HepG2 (cell line): ENCODE data around the gene ZNF394. TPM values are rescaled to one million over a fixed set of nuclear protein-coding genes. Genes with fewer than 3 reads are reported as not detected.

ENCODE experiments used
- ATAC-seq: fragments of 200-7000 bp; cut with Tn5 transposase; 3 replicates; pipeline ENCODE4 v1.9.1; 2020; ENCODE audit warnings: mild to moderate bottlenecking, moderate library complexity
- BruUV-seq: library from RNA; stranded (reverse); fragments of 400-500 nt; replicated peaks from 2 replicates; lab custom pipeline; 2021; lab: Mats Ljungman, UMichigan
- CTCF ChIA-PET: fragments of 300-600 bp; formaldehyde crosslinking; extraction: SDS; loops from one replicate; lab custom pipeline; 2021; ENCODE audit warnings: low total read pairs, inconsistent platforms, low intra/inter-chr PET ratio; lab: Yijun Ruan, JAX
- POLR2A ChIA-PET: fragments of 350-600 bp; sonication (Branson Sonifier 250); formaldehyde crosslinking; loops from one replicate; lab custom pipeline; 2020; ENCODE audit warnings: antibody characterized with exemption, inconsistent platforms; lab: Yijun Ruan, JAX
- DNase-seq: peaks from one replicate; pipeline ENCODE4 v3.0.0-alpha.2; 2015; ENCODE audit warnings: low spot score
- FAIRE-seq: peaks from 3 replicates; lab custom pipeline; 2011; peaks lifted over from hg19 to GRCh38; lab: Jason Lieb, UNC
- H2AFZ ChIP-seq: one replicate; pipeline ENCODE4 v1.6.1; 2011; ENCODE audit warnings: low read length, inconsistent platforms
- H3K27ac ChIP-seq: fragments of 300-600 bp; 3 replicates; pipeline ENCODE4 v1.8.0; 2011; ENCODE audit warnings: mixed run types, mild to moderate bottlenecking, mixed read lengths, low read length, inconsistent platforms; ENCODE audit not compliant: insufficient read depth; ENCODE audit errors: extremely low read length
- H3K27me3 ChIP-seq, 2 experiments: fragments of 200-600 bp in 1 of 2; 2 replicates in 1 of 2; 3 replicates in 1 of 2; pipeline versions ENCODE4 v1.6.0 to v1.8.0; 2011; ENCODE audit warnings: low read length in 2 of 2, mild to moderate bottlenecking in 2 of 2, moderate library complexity in 2 of 2, inconsistent platforms in 1 of 2; ENCODE audit not compliant: insufficient read depth in 2 of 2, control insufficient read depth in 1 of 2
- H3K36me3 ChIP-seq, 2 experiments: fragments of 200-600 bp in 1 of 2; replicated peaks in 1 of 2; 2 replicates in 1 of 2; 3 replicates in 1 of 2; pipeline versions ENCODE4 v1.5.1 to v1.8.0; 2011; ENCODE audit warnings: low read length in 2 of 2, inconsistent platforms in 1 of 2; ENCODE audit not compliant: insufficient read depth in 2 of 2, control insufficient read depth in 1 of 2
- H3K4me1 ChIP-seq: 2 replicates; pipeline ENCODE4 v1.5.1; 2012; ENCODE audit warnings: low read length, inconsistent platforms; ENCODE audit not compliant: insufficient read depth
- H3K4me2 ChIP-seq: 2 replicates; pipeline ENCODE4 v1.6.0; 2011; ENCODE audit warnings: low read depth, low read length, inconsistent platforms
- H3K4me3 ChIP-seq, 3 experiments: fragments of 200-600 bp in 1 of 3; sonication (generic), shearing (Covaris generic) in 1 of 3; replicated peaks in 1 of 3; 2 replicates each; pipeline ENCODE4 v1.5.1; 2011 to 2016; ENCODE audit warnings: low read length in 3 of 3, inconsistent platforms in 2 of 3, low read depth in 2 of 3, mild to moderate bottlenecking in 2 of 3, control low read depth in 1 of 3, mixed read lengths in 1 of 3; ENCODE audit not compliant: insufficient read depth in 1 of 3
- H3K79me2 ChIP-seq: one replicate; pipeline ENCODE4 v1.6.1; 2011; ENCODE audit warnings: low read length, inconsistent platforms; ENCODE audit not compliant: insufficient read depth
- H3K9ac ChIP-seq: 2 replicates; pipeline ENCODE4 v1.6.0; 2011; ENCODE audit warnings: mild to moderate bottlenecking, low read depth, low read length, inconsistent platforms; ENCODE audit not compliant: insufficient read depth
- H3K9me3 ChIP-seq: 2 replicates; pipeline ENCODE4 v1.5.1; 2012; ENCODE audit warnings: mild to moderate bottlenecking, low read length
- H4K20me1 ChIP-seq: 2 replicates; pipeline ENCODE4 v1.6.0; 2011; ENCODE audit warnings: inconsistent platforms, mild to moderate bottlenecking, low read length, moderate library complexity; ENCODE audit not compliant: insufficient read depth
- DNMT1 ChIP-seq: sonication (generic); formaldehyde crosslinking; IDR thresholded peaks from 2 replicates; pipeline ENCODE4 v1.5.1; 2020; ENCODE audit warnings: mild to moderate bottlenecking, missing genetic modification reagents
- EZH2 ChIP-seq: conservative IDR thresholded peaks from 2 replicates; pipeline ENCODE4 v1.6.1; 2012; ENCODE audit warnings: mild to moderate bottlenecking, low read depth, low read length, moderate library complexity
- GATAD2A ChIP-seq: IDR thresholded peaks from 2 replicates; pipeline ENCODE4 v1.6.1; 2016
- ISL2 ChIP-seq: sonication (generic); formaldehyde crosslinking; IDR thresholded peaks from 2 replicates; pipeline ENCODE4 v1.5.0; 2020; ENCODE audit warnings: missing genetic modification reagents
- JUND ChIP-seq: sonication (generic); formaldehyde crosslinking; IDR thresholded peaks from 2 replicates; pipeline ENCODE4 v1.8.0; 2022; ENCODE audit warnings: mild to moderate bottlenecking, missing genetic modification reagents
- KAT7 ChIP-seq: IDR thresholded peaks from 2 replicates; pipeline ENCODE4 v1.6.1; 2018; ENCODE audit warnings: borderline replicate concordance, missing compliant biosample characterization
- NCOA1 ChIP-seq: sonication (generic); formaldehyde crosslinking; IDR thresholded peaks from 2 replicates; pipeline ENCODE4 v1.9.0; 2021; ENCODE audit warnings: missing genetic modification reagents
- ZBTB3 ChIP-seq: sonication (generic); formaldehyde crosslinking; IDR thresholded peaks from 2 replicates; pipeline ENCODE4 v1.4.0; 2020; ENCODE audit warnings: low read depth, mild to moderate bottlenecking, moderate library complexity, missing genetic modification reagents, borderline replicate concordance
- ZBTB7A ChIP-seq: sonication (generic); formaldehyde crosslinking; IDR thresholded peaks from 2 replicates; pipeline ENCODE4 v1.8.0; 2022; ENCODE audit warnings: mild to moderate bottlenecking, missing genetic modification reagents
- ZNF331 ChIP-seq: sonication (generic); formaldehyde crosslinking; IDR thresholded peaks from 2 replicates; pipeline ENCODE4 v1.4.0; 2020; ENCODE audit warnings: missing genetic modification reagents
- ZNF343 ChIP-seq: sonication (generic); formaldehyde crosslinking; IDR thresholded peaks from 2 replicates; pipeline ENCODE4 v1.4.0; 2020; ENCODE audit warnings: mild to moderate bottlenecking, missing genetic modification reagents
- ZNF75D ChIP-seq: sonication (generic); formaldehyde crosslinking; IDR thresholded peaks from 2 replicates; pipeline ENCODE4 v1.8.1; 2023; ENCODE audit warnings: missing genetic modification reagents, mild to moderate bottlenecking, borderline replicate concordance
- ZNF891 ChIP-seq: sonication (generic); formaldehyde crosslinking; IDR thresholded peaks from 2 replicates; pipeline ENCODE4 v1.5.0; 2020; ENCODE audit warnings: mild to moderate bottlenecking, missing genetic modification reagents
- WGBS: methylation state at CpG from one replicate; pipeline ENCODE4 v1.1.6; 2017; ENCODE audit warnings: low lambda C conversion rate; 5-methylcytosine and 5-hydroxymethylcytosine counted together
- in situ Hi-C: cut with HindIII; loops from 2 replicates; pipeline ENCODE4 v1.10.0; 2017; ENCODE audit warnings: low pct_unique_long_range_greater_than_20kb; ENCODE audit not compliant: extremely low pct_ligation_motif_present
- intact Hi-C: fragments of 100-400 bp; cut with micrococcal nuclease; formaldehyde crosslinking; loops from one replicate; pipeline ENCODE4 v1.10.0; 2022; ENCODE audit not compliant: unreplicated experiment
- polyA plus RNA-seq, 8 experiments: library from polyadenylated mRNA; depleted of rRNA in 3 of 8; stranded (reverse) in 7 of 8; unstranded in 1 of 8; fragments of >200 nt; fragmentation: Illumina TruSeq in 4 of 8; extraction: Trizol in 4 of 8; gene quantifications; 2 replicates each; pipeline versions ENCODE4 v1.2.1 to v1.2.3, GENCODE V29; 2011 to 2016; ENCODE audit warnings: low read depth in 4 of 8, missing spikeins in 1 of 8, mixed read lengths in 1 of 8; ENCODE audit not compliant: insufficient read depth in 1 of 8
- total RNA-seq, 5 experiments: library from RNA; depleted of rRNA; stranded (reverse); fragments of >200 nt; fragmentation: Illumina TruSeq; extraction: Trizol; gene quantifications; 2 replicates each; pipeline ENCODE4 v1.2.3, GENCODE V29; 2016; ENCODE audit warnings: low read depth in 1 of 5
- TF ChIP-seq, protein P1 (sequence below): sonication (generic); formaldehyde crosslinking; IDR thresholded peaks from 2 replicates; pipeline ENCODE4 v1.5.0; 2020; ENCODE audit warnings: mild to moderate bottlenecking, low read depth, missing genetic modification reagents, borderline replicate concordance
- TF ChIP-seq, protein P2 (sequence below): sonication (generic); formaldehyde crosslinking; IDR thresholded peaks from 2 replicates; pipeline ENCODE4 v1.4.0; 2020; ENCODE audit warnings: low read depth, mild to moderate bottlenecking, missing genetic modification reagents
- TF ChIP-seq, protein P3 (sequence below): IDR thresholded peaks from 2 replicates; pipeline ENCODE4 v1.6.1; 2016; ENCODE audit warnings: mild to moderate bottlenecking, missing biosample characterization, missing genetic modification reagents
- TF ChIP-seq, protein P4 (sequence below): sonication (generic); formaldehyde crosslinking; IDR thresholded peaks from 2 replicates; pipeline ENCODE4 v1.5.0; 2020; ENCODE audit warnings: missing genetic modification reagents
- TF ChIP-seq, protein P5 (sequence below), 2 experiments: sonication (generic) in 1 of 2; formaldehyde crosslinking in 1 of 2; IDR thresholded peaks; 2 replicates each; pipeline versions ENCODE4 v1.5.1 to v1.6.1; 2011 to 2020; ENCODE audit warnings: borderline replicate concordance in 1 of 2, low read depth in 1 of 2, low read length in 1 of 2, mild to moderate bottlenecking in 1 of 2, missing genetic modification reagents in 1 of 2, moderate library complexity in 1 of 2

The ZNF394 gene
- total and polyA plus RNA-seq, 2 of the 13 experiments (the other 11 are each of a cell fraction or from before 2014, with no cell fraction given), result 7.8 to 19.6 TPM

DNA sequence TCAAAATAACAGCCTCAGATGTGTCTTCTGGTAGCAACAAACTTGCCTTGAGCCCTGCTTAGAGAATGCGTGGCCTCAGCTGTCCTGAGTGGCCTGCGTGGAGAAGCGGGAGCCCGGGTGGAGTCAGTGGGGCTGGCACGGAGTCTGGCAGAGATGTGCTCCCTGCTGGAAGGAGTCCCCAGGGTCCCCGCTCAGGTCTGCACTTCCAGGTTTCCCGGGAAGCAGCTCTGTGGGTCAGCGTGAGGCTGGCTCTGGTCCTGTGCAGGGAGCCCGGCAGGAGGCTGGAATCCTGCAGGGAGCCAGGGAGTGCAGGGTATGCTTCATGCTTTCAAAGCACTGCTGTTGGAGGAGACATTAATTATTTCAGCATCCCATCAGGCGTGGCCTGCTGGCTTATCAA is 51.2 kb downstream of the ZNF394 start:
- H3K36me3 ChIP-seq, result peaks cover 35 to 84% of the 10 kb centered on the region in 2 experiments
- no peak overlapping the region for H3K4me3 ChIP-seq
- no peak overlapping the region for H3K27ac ChIP-seq
- peaks cover 2% of the 10 kb centered on the region; the same call in 1 of the 2 replicates for H4K20me1 ChIP-seq
- no peak overlapping the region for H3K4me2 ChIP-seq
- H3K27me3 ChIP-seq, result no peaks in the 10 kb centered on the region
- H3K9ac ChIP-seq, result no peak overlapping the region
- H3K4me1 ChIP-seq, result no peaks in the 10 kb centered on the region
- intact Hi-C loops (no loop called here), in situ Hi-C loops (no loop called here)
- FAIRE-seq (no peak), DNase-seq (no peak), ATAC-seq (no peak)
- BruUV-seq, result no TSS peak
- H3K9me3 ChIP-seq, result no peaks in the 10 kb centered on the region
- WGBS, result 98% methylated on average over 7 of the region's 10 CpGs
- no peaks in the 10 kb centered on the region for H3K79me2 ChIP-seq
- ChIA-PET POLR2A (interaction anchor here (1.5 kb wide), 1 partner anchor 10 kb away, joined by 4 read pairs; the partner anchor contains the start of genes CPSF4 and PTCD1), CTCF (no interaction called here)
- no peak overlapping the region for H2AFZ ChIP-seq
- TF ChIP-seq ZNF343 (CRISPR knock-in tag) (no peak), ISL2 (CRISPR knock-in tag) (no peak), ZBTB3 (CRISPR knock-in tag) (no peak), ZNF891 (CRISPR knock-in tag) (no peak), KAT7 (no peak), ZNF75D (CRISPR knock-in tag) (no peak), EZH2 (no peak), NCOA1 (CRISPR knock-in tag) (no peak), GATAD2A (CRISPR knock-in tag) (no peak), ZBTB7A (no peak), ZNF331 (no peak), DNMT1 (no peak), JUND (no peak)
- TF ChIP-seq, protein P1, sequence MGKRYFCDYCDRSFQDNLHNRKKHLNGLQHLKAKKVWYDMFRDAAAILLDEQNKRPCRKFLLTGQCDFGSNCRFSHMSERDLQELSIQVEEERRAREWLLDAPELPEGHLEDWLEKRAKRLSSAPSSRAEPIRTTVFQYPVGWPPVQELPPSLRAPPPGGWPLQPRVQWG (CRISPR knock-in tag), result no peak
- TF ChIP-seq, protein P2, sequence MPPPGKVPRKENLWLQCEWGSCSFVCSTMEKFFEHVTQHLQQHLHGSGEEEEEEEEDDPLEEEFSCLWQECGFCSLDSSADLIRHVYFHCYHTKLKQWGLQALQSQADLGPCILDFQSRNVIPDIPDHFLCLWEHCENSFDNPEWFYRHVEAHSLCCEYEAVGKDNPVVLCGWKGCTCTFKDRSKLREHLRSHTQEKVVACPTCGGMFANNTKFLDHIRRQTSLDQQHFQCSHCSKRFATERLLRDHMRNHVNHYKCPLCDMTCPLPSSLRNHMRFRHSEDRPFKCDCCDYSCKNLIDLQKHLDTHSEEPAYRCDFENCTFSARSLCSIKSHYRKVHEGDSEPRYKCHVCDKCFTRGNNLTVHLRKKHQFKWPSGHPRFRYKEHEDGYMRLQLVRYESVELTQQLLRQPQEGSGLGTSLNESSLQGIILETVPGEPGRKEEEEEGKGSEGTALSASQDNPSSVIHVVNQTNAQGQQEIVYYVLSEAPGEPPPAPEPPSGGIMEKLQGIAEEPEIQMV (CRISPR knock-in tag), result no peak
- TF ChIP-seq, protein P3, sequence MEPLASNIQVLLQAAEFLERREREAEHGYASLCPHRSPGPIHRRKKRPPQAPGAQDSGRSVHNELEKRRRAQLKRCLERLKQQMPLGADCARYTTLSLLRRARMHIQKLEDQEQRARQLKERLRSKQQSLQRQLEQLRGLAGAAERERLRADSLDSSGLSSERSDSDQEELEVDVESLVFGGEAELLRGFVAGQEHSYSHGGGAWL (CRISPR knock-in tag), result no peak
- TF ChIP-seq, protein P4, sequence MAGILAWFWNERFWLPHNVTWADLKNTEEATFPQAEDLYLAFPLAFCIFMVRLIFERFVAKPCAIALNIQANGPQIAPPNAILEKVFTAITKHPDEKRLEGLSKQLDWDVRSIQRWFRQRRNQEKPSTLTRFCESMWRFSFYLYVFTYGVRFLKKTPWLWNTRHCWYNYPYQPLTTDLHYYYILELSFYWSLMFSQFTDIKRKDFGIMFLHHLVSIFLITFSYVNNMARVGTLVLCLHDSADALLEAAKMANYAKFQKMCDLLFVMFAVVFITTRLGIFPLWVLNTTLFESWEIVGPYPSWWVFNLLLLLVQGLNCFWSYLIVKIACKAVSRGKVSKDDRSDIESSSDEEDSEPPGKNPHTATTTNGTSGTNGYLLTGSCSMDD (CRISPR knock-in tag), result no peak
- TF ChIP-seq, protein P5, sequence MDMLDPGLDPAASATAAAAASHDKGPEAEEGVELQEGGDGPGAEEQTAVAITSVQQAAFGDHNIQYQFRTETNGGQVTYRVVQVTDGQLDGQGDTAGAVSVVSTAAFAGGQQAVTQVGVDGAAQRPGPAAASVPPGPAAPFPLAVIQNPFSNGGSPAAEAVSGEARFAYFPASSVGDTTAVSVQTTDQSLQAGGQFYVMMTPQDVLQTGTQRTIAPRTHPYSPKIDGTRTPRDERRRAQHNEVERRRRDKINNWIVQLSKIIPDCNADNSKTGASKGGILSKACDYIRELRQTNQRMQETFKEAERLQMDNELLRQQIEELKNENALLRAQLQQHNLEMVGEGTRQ (IDR thresholded peaks at IDR 0.05; ENCODE audit: low read depth, low read length), result no peak
- TF ChIP-seq, protein P5 (CRISPR knock-in tag; IDR thresholded peaks at IDR 0.05; ENCODE audit: borderline replicate concordance), result no peak
